NCI-H1930 (cell line): ENCODE results near the gene MKNK1.

Experiments used
- DNase-seq, 2 experiments: peaks; one replicate each; lab custom pipeline; 2025; lab: John Stamatoyannopoulos, UW

The MKNK1 gene

DNA sequence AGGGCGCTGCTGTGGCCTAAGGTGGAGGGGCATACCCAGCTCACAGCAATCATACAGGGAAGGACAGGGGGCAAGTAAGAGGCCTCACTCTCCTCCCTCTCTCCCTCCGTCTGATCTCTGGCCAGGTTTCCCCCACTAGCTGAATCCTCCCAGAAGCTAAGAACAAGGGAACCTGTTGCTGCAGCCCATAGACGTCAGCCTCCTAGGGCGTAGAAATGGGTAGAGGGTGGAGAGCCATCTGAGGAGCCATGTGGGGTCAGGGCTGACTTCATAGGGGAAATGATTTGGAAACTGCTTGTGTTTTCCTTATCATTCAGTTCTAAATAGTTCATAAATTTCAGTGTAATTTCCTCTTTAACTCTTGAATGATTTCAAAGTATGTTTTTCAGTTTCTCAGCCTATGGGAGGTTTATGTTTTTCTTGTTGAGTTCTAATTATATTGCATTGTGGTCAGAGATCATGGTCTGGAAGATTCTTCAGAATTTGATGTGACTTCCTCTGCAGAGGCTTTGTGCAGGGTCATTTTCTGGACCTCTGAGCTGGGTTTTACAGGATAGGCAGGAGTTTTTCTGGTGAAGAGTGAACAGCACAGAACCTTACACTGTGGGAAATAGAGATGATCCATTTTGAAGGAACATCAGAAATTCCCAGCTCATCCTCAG lies 14.8 kb upstream of the MKNK1 start:
- no peak for DNase-seq

DNA sequence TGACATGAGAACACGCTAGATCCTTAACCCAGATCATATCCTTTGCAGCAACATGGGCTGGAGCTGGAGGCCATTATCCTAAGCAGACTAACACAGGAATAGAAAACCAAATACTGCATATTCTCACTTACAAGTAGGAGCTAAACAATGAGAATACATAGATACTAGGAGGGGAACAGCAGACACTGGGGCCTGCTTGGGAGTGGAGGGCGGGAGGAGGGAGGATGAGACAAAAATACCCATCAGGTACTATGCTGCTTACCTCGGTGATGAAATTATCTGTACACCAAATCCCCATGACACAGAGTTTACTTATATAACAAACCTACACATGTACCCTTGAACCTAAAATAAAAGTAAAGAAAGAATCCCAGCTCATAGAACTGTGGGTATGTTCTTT lies 13.8 kb upstream of the MKNK1 start:
- no peak for DNase-seq

DNA sequence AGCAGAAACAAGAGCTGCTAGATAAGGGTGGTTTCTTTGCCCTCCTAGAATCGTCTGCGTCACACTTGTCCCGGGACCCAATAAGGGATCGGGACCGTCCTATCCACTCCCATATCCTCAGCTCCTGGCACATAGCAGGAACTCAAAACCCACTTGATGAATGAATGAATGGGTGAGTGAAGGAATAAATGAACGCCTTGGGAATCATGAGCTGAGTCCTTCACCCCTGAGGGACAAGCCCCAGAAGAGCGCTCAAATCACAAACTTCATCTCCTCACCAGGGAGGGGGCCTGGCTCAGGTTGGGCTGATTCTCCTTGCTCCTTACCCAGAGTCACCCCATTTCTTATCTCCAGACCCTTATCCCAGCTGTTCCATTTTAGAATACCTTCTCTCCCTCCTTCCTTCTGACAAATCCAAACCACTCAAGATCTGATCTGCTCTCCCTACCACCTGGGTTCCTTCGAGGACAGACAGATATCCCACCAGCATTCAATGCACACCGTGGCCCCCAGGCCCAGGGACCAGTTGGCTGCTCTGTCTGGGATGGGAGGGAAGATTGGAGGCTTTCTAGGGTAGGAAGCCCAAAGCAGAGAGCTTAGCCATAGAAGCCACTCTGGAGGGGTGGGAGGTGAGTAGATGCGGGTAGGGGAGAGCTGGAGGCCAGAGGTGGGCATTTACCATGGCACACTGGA lies 13.2 kb upstream of the MKNK1 start:
- no peak for DNase-seq

DNA sequence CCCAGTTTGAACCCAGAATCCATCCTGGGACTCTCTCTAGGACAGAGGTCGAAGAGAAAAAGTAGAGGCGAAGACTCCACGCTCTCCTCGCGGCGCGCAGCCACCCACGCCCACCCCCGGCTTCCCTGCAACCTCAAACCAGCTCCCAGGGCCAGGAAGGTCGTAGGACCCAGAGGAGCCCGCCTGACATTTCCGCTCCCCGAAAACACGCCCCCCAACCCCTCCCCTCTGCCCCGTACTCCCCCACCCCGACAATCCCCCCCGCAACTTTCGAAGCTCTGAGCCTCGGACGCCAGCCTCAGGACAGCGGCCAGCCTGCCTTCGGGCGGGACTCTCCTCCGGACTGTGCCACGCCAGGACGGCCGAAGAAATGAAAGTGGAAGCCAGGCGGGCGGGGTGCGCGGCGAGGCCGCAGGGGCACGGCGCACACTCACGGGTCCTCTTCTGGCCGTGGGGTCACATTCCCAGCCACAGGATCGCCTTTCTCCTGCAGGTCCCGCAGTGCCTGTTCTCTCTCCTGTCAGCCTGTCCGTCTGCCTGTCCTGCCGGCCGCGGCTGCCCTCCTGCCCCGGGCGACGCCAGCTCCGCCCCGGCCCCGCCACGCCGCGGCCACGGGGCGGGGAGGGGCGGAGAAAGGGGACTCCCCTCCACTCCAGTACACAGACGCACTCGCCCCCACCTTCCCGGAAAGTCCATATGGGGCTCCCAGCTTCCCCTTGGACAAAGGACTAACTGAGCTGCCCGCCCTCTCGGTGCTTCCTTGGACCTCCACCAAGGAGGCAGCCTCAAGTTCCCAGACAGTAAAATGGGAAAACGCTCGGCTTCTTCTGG lies 12.4 kb upstream of the MKNK1 start, which contains the start of gene MOB3C:
TSS of gene MOB3C (minus strand) at position 535 of the 831 bp plus-strand sequence. CDS start 3,490 bp downstream, outside the sequence.
- DNase-seq = no peak

DNA sequence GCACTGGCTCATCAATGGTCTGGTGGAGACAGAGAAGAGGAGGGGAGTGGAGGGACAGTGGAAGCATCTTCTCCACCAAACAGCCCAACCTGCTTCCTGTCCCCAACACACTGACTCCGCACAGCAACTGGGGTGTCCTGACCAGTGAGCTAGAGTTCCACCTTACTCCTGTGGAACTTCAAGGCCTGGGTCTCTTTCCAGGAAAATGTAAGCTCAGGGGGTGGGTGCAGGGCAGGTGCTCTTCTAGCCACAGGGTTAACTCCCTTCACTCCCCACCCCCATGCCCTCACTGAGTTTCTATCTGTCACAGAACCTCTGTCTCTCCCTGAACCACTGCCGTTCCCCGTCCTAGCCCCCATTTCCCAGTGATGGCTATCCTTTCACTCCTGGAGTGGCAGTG lies 11.7 kb upstream of the MKNK1 start:
- DNase-seq = no peak

DNA sequence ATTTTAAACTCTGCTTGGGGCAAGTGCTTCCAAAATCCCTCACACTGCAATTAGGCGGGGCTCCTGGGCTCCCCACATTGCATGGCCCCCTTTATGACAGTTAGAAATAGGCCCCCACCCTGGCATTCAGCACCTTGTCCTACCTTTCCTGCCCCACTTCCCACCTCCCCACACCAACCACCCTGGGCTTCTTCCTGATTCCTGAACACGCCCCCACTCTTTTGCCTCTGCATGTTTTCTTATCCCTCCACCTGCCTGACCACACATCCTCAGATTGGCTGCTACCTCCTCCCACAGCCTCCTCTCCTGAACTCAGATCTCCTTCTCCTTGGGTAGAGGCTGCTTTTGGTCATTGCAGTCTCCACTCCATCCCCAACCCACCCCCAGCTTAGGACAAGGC lies 11.0 kb upstream of the MKNK1 start:
- DNase-seq = no peak

DNA sequence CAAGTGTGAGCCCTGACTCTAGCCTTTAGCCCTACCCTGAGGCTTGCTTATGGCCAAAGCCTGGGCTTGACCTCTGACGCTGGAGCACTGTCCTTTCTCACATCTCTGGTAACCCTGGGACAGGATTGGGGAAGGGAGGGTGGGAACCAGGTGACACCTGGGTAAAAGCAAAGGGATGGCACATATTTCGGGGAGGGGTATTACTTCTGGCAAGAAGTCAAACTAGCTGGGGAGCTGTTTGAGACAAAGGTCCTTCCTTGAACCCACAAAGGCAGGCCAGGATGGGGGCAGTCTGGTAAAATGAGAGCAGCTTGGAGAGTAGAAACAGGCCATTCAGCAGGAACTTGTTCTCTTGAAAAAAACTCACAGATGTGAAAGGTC lies 10.5 kb upstream of the MKNK1 start:
- no peak for DNase-seq

DNA sequence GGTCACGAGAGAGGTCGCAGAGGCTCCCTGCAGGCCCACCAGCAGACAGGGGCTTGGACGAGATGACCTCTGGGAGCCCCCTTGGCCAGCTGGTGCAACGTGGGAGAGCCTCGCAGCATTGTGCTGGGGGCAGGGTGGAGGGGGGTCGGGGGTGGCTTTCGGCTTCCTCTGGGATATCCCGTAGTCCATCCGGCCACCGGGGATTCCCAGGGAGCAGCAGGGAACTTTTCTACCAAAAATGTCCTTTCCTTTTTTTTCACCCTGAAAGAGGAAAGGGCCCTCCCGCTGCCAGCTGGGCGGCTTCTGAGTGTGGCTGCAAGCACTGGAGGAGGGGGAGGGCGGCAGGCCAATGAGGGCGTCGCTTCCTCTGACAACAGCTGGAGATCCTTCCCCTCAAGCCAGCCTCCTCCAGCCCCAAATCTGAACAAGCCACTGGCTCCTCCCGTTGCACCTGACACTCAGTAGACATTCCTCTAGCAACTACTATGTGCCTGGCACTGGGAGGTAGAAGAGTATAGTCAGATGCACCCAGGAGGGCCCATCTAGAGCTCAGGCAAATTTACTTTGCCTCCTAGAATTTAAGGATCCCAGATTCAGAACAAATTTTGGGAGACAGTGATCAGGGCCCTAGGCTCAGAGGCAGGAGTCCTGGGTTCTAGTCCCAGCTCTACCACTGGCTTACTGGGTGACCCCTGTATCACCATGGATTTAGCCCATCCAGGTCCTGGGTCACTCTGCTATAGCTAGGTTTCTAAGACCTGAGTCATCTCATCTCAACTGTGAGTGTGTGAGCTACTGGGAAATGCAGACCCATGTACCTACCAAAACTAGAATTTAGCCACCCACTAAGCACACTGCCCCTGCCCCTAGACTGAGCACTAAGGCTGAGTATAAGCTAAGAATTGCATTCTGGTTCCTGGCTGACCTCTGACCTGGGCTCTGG lies 9.9 kb upstream of the MKNK1 start:
- no peak for DNase-seq

DNA sequence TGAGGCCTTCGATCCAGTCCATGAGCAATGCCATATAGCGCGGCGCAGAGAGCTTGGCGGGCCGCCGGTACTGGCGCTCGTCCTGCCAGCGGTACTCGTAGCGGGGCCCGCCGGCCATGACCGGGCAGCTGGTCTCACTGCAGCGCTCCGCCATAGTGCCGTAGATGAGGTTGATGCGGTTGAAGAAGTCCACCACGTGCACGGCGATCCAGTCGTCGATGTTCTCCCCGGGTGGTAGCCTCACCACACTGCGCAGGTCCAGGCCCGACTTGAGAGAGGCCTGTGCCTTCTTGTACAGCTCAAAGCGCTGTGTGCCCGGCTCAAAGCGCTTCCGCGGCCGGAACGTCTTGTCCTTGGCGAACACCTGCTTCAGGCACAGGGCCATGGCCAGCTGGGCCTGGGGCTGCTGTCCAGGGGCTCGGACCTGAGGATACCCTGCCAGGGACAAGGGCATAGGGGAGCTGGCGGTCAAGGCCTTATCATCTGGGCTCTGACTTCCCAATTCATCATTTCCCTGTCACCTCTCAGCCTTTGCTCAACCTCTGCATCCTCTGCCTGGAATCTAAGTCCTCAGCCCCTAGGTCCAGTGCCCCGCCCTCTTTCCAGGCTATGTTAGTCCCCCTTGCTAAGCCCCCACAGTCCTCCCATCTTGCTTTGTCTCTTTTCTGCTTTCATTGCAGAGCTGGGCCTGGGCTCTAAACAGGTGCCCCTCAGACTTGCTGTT lies 9.0 kb upstream of the MKNK1 start:
- DNase-seq = no peak

DNA sequence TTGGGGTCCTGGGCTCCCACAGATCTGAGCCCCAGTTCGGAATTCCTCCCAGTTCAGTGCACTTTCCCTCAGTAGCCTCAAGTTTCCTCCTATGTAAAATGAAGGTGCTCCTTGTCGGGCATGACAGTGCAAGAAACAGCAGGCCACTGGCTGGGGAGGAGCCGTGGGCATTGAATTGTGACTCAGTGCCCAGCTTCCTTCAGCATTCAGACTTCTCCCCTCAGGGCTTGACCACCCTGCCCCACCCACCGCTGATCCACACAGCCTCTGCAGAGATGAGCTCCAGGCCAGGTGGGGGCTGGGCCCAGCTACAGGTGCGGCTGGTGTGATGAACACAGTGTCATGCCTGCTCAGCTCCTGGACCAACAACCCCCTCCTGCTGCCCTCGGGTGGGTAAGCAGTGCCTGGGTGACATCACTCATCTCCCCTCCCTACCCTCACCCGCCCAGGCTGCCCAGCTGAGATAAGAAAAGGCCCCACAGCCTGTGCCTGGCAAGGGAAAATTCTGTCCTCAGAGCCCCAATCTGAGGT lies 7.7 kb upstream of the MKNK1 start:
- no peak for DNase-seq

DNA sequence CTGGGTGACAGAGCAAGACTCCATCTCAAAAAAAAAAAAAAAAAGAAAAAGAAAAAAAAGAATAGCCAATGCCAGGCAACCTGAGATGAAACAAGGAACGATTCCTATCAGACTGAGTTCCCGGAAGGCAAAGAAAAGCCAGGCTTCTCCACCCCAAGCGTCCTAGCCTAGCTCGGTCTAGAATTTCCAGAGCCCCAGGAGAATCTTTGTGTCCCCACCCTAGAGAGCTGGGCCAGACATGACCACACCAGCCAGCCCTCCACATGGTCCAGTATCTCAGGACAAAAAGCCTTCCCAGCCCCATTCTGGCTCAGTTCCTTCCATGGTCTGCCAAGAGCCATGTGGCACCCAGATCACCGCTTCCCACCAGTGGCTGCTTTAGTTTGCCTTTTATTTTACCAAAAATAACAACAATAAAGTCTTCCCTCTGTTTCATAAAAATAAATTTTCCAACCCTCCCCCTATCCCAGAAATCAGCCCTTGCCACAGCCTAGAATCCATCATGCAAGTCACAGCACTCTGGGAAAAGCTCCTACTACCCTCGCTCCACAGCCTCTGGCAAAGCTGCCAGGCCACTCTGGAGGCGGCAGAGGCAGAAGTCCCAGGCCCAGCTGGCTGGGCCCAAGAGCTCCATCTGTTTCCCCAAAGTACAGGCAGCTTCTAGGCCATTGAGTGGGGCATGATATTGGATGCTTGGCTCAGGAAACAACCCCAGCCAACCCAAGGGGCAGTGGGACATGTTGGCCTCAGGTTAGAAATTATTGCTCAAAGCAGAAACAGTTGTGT lies 3.5 kb upstream of the MKNK1 start:
- no peak for DNase-seq

DNA sequence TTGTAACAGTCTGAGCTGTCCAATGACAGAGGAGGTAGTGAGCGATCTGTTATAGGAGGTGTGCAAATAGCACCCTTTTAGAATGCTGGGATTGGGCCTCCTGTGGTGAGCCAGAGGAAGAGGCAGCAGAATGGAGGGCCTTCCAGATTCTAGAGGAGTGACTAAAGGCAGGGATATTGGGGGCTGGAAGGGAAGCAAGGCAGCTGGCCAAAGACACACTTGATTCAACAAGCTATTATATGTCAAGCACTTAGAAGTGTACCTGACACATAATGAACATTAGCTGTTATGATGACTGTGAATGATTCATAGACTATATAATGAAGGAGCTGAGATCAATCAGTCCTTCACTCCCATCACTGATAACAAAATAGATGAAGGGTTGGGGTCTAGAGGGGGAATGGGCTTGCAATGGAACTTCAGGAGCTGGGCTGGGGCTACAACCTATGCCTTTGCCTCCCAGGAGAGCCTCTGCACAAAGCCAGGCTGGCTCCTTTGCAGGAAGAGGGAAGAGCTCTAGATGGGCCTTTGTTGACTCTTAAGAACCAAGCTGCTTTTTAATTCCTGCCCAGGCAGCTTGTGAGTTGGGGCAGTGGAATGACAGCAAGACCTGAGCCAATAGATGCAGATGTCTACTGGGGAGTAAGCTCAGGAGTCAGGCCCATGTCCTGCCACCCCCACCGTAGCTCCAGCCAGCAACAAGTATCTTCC lies 2.3 kb upstream of the MKNK1 start:
- no peak for DNase-seq

DNA sequence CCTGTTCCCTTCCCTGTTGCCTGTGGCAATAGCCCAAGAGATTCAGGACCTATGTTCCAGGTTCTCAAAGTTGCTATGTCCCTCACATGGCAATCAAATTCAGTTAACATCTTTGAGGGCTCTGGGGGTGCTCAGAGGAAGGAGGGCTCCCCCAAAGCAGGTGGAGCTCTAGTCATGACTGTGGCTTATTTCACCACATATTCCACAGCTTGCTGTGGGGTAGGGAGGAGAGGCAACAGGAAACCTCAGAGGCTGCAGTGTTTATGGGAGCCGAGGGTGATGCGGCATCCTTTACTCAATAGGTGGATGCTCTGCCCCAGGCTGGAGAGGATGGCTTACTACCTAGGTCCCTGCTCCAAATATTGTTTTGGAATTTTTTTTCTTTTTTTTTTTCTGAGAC lies 1.2 kb upstream of the MKNK1 start:
- DNase-seq = no peak

DNA sequence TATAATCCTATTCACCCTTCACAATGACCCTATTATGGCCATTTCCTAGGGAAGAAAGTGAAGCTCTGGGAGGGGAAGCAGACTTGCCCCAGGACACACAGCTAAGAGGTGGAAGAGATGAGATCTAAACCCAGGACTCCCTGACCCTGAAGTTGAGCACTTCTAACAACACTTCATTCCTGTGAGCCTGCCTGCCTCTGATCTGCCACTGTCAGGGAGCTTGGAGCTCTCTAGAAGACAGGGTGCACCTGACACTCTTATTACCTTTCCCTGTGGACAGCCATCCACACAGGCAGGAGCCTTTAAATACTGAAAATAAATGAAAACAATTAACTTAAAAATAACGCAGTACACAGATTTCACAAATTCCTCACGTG lies 599 bp downstream of the MKNK1 start:
- no peak for DNase-seq

DNA sequence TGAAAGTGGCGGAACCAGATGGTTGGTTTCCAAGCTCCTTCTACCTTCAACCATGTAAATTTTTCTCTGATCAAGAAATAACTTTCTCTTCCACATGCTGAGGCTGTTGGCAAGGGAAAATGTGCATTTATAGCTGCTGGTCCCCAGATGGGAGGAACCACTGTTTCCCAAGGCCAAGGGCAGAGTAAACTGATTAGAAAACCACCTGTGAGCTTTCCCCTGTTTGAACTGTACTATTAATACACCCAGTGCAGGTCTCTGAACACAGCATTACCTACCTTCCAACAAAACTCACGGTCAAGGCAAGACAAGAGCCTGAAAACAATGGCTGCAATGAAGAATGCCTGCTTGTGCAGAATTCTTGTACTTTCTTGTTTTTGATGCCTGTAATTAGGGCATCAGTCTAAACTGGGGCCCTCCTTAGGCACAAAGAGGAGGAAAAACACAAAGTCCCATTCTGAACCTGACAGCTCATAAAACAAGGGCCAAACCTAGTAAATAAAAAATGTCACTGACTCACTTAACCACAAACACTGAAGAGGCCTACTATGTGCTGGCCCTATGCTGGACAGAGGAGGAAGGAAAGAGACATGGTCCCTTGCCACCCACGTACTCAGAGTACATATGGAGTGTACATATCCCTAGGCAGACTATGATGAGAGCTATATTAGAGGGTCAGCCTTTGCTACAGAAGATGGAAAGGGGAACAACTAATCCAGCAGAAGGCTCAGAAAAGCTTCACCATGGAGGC lies 2.6 kb downstream of the MKNK1 start:
- DNase-seq = no peak

DNA sequence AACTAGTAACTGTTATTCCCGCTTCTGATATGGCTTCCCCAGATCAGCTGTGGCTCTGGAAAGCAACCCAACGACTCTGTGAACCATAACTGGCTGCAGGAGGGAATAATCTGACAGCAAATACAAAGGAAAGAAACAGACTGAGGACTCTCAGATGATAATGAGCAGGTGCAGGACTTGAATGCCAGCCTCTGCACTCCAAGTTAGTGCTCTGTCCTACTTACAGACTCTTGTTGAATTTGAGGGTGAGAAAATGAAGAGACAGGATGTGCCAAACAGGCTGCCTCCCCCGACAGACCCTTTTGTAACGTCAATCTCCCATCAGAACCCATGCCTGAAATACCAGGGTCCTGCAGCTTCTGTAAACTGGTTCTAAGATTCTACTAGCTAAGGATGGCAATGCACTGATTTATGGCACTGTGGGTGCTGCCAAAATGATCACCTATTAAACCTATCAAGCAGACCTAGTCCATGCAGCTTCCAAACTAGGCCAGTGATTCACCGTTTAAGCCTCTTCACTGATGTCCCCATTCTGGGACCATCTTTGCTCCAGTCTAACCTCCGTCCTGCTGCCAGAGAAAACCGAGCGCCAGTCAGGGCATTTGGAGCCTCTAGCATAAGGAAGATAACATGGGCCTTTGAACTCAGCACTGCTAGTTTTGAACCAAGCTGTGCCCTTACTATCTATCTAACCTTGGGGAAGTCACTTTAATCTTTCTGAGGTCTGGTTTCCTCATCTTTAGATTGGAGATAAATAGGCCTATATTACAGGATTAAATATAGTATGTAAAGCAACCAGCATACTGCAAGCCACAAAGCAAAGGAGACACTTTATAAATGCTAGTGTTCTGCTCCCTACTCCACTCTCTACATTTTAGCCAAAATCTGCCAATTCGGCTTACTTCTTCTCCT lies 4.8 kb downstream of the MKNK1 start:
- DNase-seq = no peak

DNA sequence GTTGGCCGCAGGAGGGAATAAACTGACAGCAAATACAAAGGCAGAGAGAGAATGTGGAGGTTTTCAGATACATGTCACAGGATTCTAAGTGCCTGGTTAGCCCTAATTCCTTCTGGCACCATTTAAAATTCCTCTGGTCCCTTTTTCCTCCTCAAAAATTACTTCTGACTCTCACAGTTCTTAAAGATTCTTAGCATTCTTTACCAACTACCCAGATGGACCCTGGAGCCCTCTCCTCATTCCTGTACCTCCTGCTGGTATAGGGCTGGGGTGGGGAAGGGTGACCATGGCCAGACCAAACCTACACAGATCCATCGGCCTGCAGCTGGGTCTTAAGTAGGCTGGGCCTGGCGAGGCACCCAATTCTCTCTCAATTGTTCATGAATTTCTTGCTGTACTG lies 7.2 kb downstream of the MKNK1 start:
- no peak for DNase-seq

DNA sequence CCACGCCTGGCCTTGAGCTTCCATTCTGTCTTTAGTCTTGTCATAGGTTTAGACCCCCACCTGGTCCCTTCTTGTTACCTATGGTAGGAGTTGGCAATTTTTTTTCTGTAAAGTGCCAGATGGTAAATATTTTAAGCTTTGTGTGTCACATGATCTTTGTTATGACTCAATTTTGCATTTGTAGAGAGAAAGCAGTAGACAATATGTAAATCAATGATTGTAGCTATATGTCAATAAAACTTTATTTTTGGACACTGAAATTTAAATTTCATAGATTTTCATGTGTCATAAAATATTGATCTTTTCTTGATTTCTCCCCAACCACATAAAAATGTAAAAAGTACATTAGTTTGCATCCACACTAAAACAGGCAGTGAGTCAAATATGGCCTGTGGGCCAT lies 8.0 kb downstream of the MKNK1 start:
- no peak for DNase-seq
